ENCODE data around the gene SCAF8. TPM values are rescaled to one million over a fixed set of nuclear protein-coding genes. Genes with fewer than 3 reads are reported as not detected.
"Not testable (repeated sequence)": the region's sequence is repeated elsewhere in the genome, so short reads cannot be mapped to it uniquely, and the experiment has no call there.

The SCAF8 gene
- total RNA-seq, 1 experiment from 2014 or later: 50.7 TPM

DNA sequence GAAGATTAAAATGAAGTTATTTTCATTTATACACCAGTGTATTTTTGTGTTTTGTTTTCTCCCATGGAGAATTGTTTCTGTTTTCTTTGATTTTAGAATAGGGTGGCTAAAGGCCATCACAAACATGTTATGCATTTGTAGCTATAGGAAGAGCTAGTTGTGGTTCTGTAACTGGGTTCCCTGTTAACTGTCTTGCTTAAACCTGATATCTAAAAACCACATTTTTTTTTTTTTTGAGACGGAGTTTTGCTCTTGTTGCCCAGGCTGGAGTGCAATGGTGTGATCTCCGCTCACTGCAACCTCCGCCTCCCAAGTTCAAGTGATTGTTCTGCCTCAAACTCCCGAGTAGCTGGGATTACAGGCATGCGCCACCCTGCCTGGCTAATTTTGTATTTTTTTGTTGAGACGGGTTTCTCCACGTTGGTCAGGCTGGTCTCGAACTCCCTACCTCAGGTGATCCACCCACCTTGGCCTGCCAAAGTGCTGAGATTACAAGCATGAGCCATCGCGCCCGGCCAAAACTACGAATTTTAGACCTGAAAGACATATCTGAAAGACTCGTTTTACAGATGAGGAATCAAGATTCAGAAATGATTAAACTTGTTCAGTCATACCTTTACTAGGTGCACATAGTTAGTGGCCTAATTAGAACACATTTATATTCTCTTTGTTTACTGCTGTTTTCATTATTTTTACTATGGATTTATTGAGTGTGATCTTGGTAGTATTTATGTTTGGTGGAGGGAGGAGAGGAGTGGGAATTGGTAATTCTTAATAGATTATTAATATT, 18.0 kb downstream of the SCAF8 start:
- H3K4me3 ChIP-seq: no peak overlapping the region
- no peak for DNase-seq
- no peaks in the 10 kb centered on the region; the same call in 1 of the 2 replicates for H3K36me3 ChIP-seq
- no peak overlapping the region for H3K27ac ChIP-seq
- no peaks in the 10 kb centered on the region for H3K9me3 ChIP-seq (replicated peaks)
- no peaks in the 10 kb centered on the region for H3K27me3 ChIP-seq
- no peaks in the 10 kb centered on the region for H3K4me1 ChIP-seq

DNA sequence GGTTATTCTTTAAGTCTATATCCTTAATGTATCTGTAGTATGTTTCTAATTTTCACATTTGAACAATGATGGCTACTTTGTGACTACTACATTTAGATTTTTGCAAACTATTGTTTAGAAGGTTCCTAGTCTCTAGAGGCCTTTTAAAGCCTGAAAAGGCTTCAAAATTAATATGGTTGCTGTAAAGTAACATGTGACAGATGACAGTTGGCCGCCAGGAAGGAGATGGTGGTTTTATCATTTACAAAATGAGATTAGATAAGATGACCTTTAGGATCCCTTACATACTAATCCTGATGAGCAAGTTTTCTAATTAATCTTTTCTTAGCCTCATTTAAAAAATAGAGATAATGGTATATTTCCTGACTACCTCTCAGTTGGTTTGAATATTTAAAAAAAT, 18.8 kb downstream of the SCAF8 start:
- Histone ChIP-seq H3K27ac (no peak overlapping the region), H3K9me3 (replicated peaks) (no peaks in the 10 kb centered on the region), H3K4me3 (no peak overlapping the region), H3K4me1 (no peaks in the 10 kb centered on the region), H3K36me3 (no peaks in the 10 kb centered on the region; the same call in 1 of the 2 replicates), H3K27me3 (no peaks in the 10 kb centered on the region)
- DNase-seq: no peak

DNA sequence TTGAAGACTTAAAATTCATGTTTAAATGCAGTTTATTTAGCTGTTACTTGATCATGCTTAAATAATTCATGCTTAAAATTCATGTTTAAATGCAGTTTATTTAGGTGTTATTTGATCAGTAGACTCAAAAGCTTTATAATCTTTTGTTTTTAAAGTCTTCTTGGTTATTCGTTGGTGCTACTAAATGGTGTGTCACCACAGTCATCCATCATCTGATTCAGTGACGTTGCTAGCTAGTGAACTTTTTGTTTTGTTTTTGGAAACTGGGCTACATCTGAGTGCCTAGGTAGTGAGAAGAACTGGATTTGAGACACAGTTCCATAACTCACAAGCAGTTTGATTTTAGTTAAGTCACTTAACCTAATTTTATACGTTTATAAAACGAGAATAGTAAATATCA, 20.9 kb downstream of the SCAF8 start:
- H3K9me3 ChIP-seq (replicated peaks): no peaks in the 10 kb centered on the region
- no peak overlapping the region for H3K4me3 ChIP-seq
- no peak for DNase-seq
- H3K4me1 ChIP-seq: no peaks in the 10 kb centered on the region
- no peaks in the 10 kb centered on the region for H3K27me3 ChIP-seq
- H3K36me3 ChIP-seq: no peaks in the 10 kb centered on the region; the same call in 1 of the 2 replicates
- H3K27ac ChIP-seq: no peak overlapping the region

DNA sequence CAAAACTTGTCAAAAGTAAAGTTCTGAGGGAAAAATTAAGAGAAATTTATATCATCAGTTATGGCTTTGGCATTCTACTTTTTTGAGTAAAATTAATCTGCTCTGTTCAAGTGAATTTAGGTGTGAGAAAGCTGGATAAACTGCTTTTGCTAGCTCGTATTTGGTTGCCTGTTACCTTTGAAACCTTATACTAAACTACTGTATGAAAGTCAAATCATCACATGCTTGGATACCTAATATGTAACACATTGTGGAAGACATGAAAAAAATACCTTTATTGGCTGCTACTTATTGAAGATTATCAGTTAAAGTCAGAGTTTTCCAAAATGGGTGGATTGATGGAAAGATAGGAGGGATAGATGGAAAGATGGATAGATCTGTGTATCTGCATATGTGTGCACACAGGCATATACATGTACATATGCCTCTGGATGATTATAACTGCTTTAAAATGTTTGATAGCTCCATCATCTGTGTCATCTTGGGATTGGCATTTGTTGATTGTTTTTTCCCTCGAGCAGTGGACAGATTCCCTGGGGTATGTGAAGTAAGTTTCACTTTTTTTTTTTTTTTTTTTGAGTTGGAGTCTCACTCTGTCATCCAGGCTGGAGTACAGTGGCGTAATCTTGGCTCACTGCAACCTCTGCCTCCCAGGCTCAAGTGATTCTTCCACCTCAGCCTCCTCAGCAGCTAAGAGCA, 24.3 kb downstream of the SCAF8 start:
- H3K9me3 ChIP-seq (replicated peaks): no peaks in the 10 kb centered on the region
- H3K36me3 ChIP-seq: peaks cover 8% of the 10 kb centered on the region
- no peak overlapping the region for H3K27ac ChIP-seq
- H3K4me3 ChIP-seq: no peak overlapping the region
- no peak for DNase-seq
- H3K4me1 ChIP-seq: no peaks in the 10 kb centered on the region
- H3K27me3 ChIP-seq: no peaks in the 10 kb centered on the region

DNA sequence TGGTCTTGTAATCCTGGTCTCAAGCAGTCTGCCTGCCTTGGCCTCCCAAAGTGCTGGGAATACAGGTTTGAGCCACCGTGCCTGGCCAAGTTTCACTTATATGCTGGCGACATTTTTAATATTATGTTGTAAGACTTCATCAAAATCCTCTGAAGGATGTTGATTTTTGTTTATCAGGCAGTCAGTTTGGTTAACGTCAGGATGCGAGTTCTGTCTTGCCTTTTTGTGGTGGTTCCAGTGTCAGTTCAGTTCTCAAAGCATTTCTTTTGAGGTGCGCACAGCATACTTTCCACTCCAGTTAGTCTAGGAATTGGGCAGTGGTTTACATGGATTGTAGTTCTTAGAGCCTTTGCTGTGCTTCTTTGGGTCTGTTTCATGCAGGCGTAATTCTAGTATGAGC, 24.9 kb downstream of the SCAF8 start:
- Histone ChIP-seq H3K9me3 (replicated peaks) (no peaks in the 10 kb centered on the region), H3K27me3 (no peaks in the 10 kb centered on the region), H3K36me3 (peaks cover 10% of the 10 kb centered on the region), H3K4me3 (no peak overlapping the region), H3K27ac (no peak overlapping the region), H3K4me1 (no peaks in the 10 kb centered on the region)
- no peak for DNase-seq

DNA sequence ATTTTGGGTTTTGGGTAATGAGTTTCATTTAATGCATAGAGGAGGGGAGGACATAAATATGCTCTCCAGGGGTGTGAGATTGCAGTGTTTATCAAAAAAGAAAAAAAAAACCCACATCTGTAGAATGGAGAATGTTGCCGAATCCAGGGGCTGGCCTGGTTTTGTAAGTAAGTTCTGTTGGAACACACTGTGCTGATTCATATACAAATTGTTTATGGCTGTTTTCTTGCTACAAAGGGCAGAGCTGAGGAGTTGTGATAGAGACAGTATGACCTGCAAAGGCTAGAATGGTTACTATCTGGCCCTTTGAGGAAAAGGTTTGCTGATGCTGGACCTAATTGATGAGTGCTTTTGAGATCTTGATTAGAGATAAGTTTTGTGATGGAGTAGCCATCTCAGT, 30.4 kb downstream of the SCAF8 start:
- Histone ChIP-seq H3K27ac (no peak overlapping the region), H3K4me1 (no peaks in the 10 kb centered on the region), H3K27me3 (no peaks in the 10 kb centered on the region), H3K9me3 (replicated peaks) (no peaks in the 10 kb centered on the region), H3K4me3 (no peak overlapping the region), H3K36me3 (peaks cover 12% of the 10 kb centered on the region)
- no peak for DNase-seq

DNA sequence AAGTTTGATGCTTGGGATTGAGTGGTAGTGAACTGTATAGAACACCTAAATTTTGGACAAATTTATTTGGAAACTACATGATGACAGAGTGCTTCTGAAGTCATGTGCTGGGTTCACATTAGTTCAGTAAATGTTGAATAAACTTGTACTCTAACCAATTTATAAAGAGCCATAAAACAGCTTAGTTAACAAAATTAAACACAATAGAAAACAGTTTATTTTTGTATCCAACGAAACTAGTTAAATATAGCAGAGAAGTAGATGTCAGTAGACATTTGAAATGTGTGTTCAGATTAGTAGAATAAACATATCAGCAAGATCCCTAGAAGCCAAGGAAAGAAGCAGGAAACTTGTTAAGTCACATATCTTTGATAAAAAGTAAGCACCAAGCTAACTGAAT, 32.1 kb downstream of the SCAF8 start:
- H3K4me3 ChIP-seq: no peak overlapping the region
- no peaks in the 10 kb centered on the region for H3K9me3 ChIP-seq (replicated peaks)
- no peak for DNase-seq
- H3K36me3 ChIP-seq: peaks cover 11% of the 10 kb centered on the region
- H3K27ac ChIP-seq: no peak overlapping the region
- H3K4me1 ChIP-seq: no peaks in the 10 kb centered on the region
- no peaks in the 10 kb centered on the region for H3K27me3 ChIP-seq

DNA sequence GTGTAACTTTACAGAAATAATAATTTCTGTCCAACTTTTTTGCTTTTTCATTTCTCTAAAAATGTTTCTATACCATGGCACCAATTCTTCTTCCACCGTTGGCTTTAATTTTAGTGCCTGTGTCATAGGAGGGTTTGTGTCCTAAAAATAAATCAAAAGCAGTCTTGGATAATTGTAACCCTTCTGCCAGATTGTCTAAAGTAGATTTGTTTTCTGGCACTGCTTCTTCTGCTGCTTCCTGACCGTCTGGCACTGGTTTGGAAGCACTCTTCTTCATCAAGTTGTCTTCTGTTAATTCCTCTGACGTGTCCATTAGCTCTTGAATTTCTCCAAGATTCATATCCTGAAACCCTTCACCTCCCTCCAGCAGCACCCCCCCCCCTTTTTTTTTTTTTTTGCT, 33.1 kb downstream of the SCAF8 start:
- Histone ChIP-seq H3K4me1 (no peaks in the 10 kb centered on the region), H3K36me3 (peaks cover 8% of the 10 kb centered on the region), H3K27ac (no peak overlapping the region), H3K9me3 (replicated peaks) (no peaks in the 10 kb centered on the region), H3K27me3 (no peaks in the 10 kb centered on the region), H3K4me3 (no peak overlapping the region)
- DNase-seq: no peak

DNA sequence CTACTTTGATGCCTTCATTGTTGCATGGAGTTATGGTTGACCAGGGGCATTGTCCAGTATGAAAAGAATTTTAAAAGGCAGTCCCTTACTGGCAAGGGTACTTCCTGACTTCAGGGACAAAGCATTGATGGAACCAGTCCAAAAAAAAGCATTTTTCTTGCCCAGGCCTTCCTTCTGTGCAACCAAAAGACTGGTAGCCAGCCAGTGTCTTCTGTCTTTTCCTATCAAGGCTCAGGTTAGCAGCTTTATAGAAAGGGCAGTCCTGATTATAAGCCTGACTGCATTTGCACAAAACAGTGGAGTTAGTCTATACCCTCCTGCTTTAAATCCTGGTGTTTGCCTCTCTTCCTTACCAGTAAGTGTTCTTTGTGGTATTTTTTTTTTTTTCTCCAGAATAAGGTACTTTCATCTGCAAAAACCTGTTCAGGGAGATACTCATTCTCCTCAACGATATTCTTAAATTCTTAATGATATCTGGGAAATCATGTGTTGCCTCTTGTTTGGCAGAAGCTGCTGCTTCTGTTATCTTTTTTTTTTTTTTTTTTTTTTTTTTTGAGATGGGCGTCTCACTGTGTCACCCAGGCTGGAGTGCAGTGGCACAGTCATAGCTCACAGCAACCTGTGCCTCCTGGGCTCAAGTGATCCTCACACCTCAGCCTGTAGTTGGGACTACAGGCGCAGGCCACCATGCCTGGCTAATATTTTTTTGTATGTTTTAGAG, 33.9 kb downstream of the SCAF8 start:
- Histone ChIP-seq H3K9me3 (replicated peaks) (no peaks in the 10 kb centered on the region), H3K27me3 (no peaks in the 10 kb centered on the region), H3K4me3 (no peak overlapping the region), H3K36me3 (peaks cover 4% of the 10 kb centered on the region), H3K4me1 (no peaks in the 10 kb centered on the region), H3K27ac (no peak overlapping the region)
- DNase-seq: no peak

DNA sequence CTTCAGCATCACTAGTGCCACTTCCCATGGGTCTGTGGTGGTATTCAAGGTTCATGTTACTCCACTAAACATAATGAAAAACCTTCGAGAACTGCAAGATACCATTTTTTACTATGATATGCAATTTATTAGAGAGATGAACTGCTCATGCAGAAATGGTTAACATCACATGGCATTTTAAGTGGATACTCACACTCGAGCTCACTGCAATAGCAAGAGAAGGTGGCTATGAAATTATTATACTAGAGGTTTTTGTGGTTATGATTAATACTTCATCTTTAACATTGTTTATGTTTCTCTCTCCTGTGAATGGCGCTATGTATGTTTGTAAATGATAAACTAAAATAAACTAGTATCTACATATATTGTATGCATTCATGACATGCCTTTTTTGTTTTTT, 35.1 kb downstream of the SCAF8 start:
- no peak overlapping the region for H3K27ac ChIP-seq
- H3K36me3 ChIP-seq: peaks cover 2% of the 10 kb centered on the region
- no peak overlapping the region for H3K4me3 ChIP-seq
- no peaks in the 10 kb centered on the region for H3K27me3 ChIP-seq
- no peak for DNase-seq
- H3K9me3 ChIP-seq (replicated peaks): no peaks in the 10 kb centered on the region
- no peaks in the 10 kb centered on the region for H3K4me1 ChIP-seq

DNA sequence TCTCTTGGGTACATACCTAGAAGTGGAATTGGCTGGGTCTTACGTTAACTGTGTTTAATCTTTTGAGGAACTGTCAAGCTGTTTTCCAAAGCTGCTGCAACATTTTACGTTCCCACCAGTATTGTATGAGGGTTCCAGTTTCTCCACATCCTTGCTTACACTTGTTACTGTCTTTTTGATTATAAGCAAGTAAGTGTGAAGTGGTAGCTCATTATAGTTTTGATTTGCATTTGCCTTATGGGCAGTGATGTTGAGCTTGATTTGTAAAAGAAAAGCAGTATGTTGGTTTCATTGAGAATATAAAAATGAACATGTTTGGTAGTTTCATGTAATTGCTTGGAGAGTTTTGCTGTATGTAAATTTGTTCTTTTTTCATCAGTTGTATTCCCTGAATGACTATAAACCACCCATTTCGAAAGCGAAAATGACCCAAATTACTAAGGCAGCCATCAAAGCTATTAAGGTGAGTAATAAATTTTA, 40.4 kb downstream of the SCAF8 start:
- Histone ChIP-seq H3K9me3 (replicated peaks) (no peaks in the 10 kb centered on the region), H3K27ac (no peak overlapping the region), H3K27me3 (no peaks in the 10 kb centered on the region), H3K4me3 (no peak overlapping the region), H3K4me1 (no peaks in the 10 kb centered on the region), H3K36me3 (peaks cover 17% of the 10 kb centered on the region)
- DNase-seq: no peak

DNA sequence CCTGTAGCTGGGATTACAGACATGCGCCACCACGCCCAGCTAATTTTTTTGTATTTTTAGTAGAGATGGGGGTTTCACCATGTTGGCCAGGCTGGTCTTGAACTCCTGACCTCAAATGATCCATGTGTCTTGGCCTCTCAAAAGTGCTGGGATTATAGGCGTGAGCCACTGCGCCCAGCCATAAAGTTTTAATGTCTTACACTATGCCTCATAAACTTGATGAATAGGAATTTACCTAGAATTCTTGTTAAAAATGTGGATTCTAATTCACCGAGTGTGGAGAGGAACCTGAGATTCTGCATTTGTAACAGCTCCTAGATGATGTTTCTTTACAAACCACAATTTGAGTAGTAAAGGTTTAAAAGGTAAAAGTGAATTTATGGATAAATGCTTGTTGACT, 45.9 kb downstream of the SCAF8 start:
- DNase-seq; H3K27me3 ChIP-seq; H3K27ac ChIP-seq; H3K4me3 ChIP-seq; H3K9me3 ChIP-seq (replicated peaks); H3K4me1 ChIP-seq: not testable (repeated sequence)
- H3K36me3 ChIP-seq: peaks cover 38% of the 10 kb centered on the region

DNA sequence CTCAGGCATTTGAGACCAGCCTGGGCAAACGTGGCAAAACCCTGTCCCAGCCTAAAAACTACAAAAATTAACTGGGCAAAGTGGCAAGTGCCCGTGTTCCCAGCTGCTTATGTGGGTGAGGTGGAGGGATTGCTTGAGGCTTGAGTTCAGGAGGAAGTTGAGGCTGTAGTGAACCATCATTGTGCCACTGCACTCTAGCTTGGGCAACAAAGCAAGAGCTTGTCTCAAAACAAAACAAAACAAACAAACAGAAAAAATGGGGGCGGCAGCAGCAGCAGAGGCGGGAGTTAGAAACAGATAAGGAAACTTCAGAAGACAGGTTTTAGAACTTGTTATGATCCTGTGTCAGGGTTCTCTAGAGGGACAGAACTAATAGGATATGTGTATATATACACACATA, 49.0 kb downstream of the SCAF8 start:
- H3K4me1 ChIP-seq: no peaks in the 10 kb centered on the region
- DNase-seq: no peak
- H3K27me3 ChIP-seq: no peaks in the 10 kb centered on the region
- no peak overlapping the region for H3K27ac ChIP-seq
- no peaks in the 10 kb centered on the region for H3K9me3 ChIP-seq (replicated peaks)
- H3K4me3 ChIP-seq: no peak overlapping the region
- peaks cover 40% of the 10 kb centered on the region for H3K36me3 ChIP-seq

DNA sequence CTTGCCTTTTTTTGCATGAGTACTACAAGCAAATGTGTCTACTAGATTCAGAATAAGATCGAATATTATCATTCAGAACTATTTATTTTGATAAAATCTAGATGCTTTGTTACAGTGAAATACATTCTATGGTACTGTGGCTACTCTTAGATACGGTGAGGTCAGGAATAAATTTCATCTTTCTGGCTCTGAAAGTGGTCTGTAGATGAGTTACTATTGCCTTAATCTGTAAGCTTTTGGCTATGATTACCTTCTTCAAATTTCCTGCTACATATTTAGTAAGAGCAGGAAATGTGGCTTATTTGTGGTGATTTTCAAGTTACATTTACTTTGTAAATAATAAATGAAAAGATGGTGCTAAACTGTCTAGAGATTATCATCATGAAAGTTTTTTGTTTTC, 50.0 kb downstream of the SCAF8 start:
- Histone ChIP-seq H3K4me1 (no peaks in the 10 kb centered on the region), H3K4me3 (no peak overlapping the region), H3K27me3 (no peaks in the 10 kb centered on the region), H3K36me3 (peaks cover 41% of the 10 kb centered on the region), H3K9me3 (replicated peaks) (no peaks in the 10 kb centered on the region), H3K27ac (no peak overlapping the region)
- DNase-seq: no peak

DNA sequence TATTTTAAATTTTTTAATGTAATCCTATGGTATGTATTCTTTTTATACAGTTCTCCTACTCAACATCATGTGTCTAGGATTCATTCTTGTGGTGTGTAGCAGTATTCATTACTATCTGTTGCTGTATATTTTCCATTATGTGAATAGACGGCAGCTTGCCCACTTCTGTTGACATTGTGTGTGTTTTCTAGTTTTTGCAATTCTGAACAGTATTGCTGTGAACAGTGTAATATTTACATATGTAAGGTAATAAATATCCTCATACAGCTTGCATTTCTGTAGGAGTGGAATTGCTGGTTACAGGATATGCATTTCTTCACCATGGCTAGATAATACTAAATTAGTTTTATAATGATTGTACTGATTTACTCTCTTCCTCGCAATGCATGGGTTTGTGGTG, 51.9 kb downstream of the SCAF8 start:
- DNase-seq: no peak
- no peak overlapping the region for H3K4me3 ChIP-seq

More for the DNA sequence above, 51.9 kb downstream of the SCAF8 start:
- Histone ChIP-seq H3K36me3 (peaks cover 39% of the 10 kb centered on the region), H3K9me3 (replicated peaks) (no peaks in the 10 kb centered on the region), H3K4me1 (no peaks in the 10 kb centered on the region), H3K27me3 (no peaks in the 10 kb centered on the region), H3K27ac (no peak overlapping the region)

Measured in SJCRH30 (cell line).